ENCODE results near the gene CERS5. TPM values are rescaled to one million over a fixed set of nuclear protein-coding genes. Genes with fewer than 3 reads are reported as not detected.
"Not testable (repeated sequence)": the region's sequence is repeated elsewhere in the genome, so short reads cannot be mapped to it uniquely, and the experiment has no call there.

The CERS5 gene
- total RNA-seq, 2 experiments from 2014 or later: 38.7 to 40.6 TPM

DNA sequence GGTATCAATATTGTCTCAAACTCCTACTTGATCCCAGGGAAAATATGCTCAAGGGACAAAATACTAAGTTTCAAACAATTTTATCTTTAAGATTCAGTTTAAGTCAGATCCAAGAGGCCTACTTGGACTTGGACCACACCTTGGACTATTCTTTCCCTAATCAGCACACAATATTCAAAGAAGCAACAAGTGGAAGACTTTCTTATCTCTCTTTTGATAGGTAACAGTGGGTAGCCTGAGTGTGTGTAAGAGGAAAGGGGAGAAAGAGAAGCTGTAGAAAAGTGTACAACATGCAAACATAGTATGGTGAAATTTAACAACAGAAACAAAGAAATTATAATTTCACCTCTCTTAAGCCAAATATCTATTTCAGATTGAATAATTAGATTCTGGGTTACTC, 6.5 kb downstream of the CERS5 start:
- Mint-ChIP-seq H3K36me3 (ENCODE audit: low read depth) (peaks cover 23% of the 10 kb centered on the region), H3K9me3 (ENCODE audit: insufficient read depth) (no peaks in the 10 kb centered on the region), H3K4me3 (no peak overlapping the region), H3K27me3 (ENCODE audit: low read depth) (no peaks in the 10 kb centered on the region), H3K27ac (no peak overlapping the region), H3K4me1 (ENCODE audit: low read depth) (peaks cover 11% of the 10 kb centered on the region)
- ChIA-PET CTCF (interaction anchor here (1.0 to 1.8 kb wide), 4 partner anchors 15 to 90 kb away, joined by 3 to 7 read pairs (median 3); partner anchors contain the start of gene COX14), POLR2A (no interaction called here)
- DNase-seq (no peak), ATAC-seq (no peak)

DNA sequence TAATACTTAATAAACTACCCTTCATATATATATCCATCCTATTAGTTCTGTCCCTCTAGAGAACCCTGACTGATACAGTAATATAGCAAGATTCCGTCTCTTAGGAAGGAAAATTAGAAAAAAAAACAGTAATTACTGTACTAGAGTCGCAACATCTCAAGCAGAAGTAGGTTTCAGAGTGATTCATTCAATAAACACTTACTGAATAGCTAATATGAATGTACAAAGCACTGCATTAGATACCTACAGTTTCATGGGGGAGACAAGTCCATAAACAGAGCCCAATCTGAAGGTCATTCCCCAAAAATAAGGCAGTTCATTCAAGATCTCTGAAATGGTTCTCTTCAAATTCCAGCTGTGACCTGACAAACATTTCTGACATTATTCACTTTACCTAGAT, 9.9 kb downstream of the CERS5 start:
- Mint-ChIP-seq H3K4me3 (no peak overlapping the region), H3K4me1 (ENCODE audit: low read depth) (peaks cover 3% of the 10 kb centered on the region), H3K27me3 (ENCODE audit: low read depth) (no peaks in the 10 kb centered on the region), H3K27ac (no peak overlapping the region), H3K36me3 (ENCODE audit: low read depth) (peaks cover 19% of the 10 kb centered on the region), H3K9me3 (ENCODE audit: insufficient read depth) (no peaks in the 10 kb centered on the region)
- ChIA-PET POLR2A (interaction anchor here (2.2 kb wide), 1 partner anchor 9 kb away, joined by 10 read pairs; the partner anchor contains the start of gene CERS5), CTCF (interaction anchor here (1.4 to 1.6 kb wide), 3 partner anchors 9 to 46 kb away, joined by 3 to 7 read pairs (median 5); partner anchors contain the start of gene COX14)
- ATAC-seq: no peak
- DNase-seq: no peak

DNA sequence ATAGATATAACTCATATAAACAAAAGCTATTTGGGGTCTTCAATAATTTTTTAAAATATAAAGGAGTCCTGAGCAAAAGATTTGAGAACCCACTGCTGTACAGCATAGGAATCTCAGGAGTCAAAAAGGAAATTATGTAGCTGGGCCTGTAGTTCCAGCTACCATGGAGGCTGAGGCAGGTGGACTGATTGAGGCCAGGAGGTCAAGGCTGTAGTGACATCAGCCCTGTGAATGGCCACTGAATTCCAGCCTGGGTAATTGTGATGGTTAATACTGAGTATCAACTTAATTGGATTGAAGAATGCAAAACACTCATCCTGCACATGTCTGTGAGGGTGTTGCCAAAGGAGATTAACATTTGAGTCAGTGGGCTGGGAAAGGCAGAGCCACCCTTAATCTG, 10.5 kb downstream of the CERS5 start:
- peaks cover 3% of the 10 kb centered on the region for H3K4me1 Mint-ChIP-seq (ENCODE audit: low read depth)
- no peak for ATAC-seq
- H3K27me3 Mint-ChIP-seq (ENCODE audit: low read depth): no peaks in the 10 kb centered on the region
- H3K36me3 Mint-ChIP-seq (ENCODE audit: low read depth): peaks cover 19% of the 10 kb centered on the region
- no peak overlapping the region for H3K4me3 Mint-ChIP-seq
- DNase-seq: no peak
- ChIA-PET POLR2A (interaction anchor here (2.2 kb wide), 1 partner anchor 10 kb away, joined by 10 read pairs; the partner anchor contains the start of gene CERS5), CTCF (interaction anchor here (1.4 to 1.6 kb wide), 3 partner anchors 10 to 45 kb away, joined by 3 to 7 read pairs (median 5); partner anchors contain the start of gene COX14)
- no peaks in the 10 kb centered on the region for H3K9me3 Mint-ChIP-seq (ENCODE audit: insufficient read depth)
- H3K27ac Mint-ChIP-seq: no peak overlapping the region

DNA sequence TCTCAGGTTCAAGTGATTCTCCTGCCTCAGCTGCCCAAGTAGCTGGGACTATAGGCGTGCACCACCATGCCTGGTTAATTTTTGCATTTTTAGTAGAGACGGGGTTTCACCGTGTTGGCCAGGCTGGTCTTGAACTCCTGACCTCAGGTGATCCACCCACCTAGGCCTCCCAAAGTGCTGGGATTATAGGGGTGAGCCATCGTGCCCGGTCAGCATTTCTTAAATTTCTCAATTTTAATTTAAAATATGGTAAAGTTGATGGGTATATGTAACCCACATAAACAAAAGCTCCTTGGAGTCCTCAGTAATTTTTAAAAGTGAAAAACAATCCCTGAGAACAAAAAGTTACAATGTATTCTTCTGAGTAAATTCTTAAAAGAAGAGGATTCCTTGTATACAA, 12.2 kb downstream of the CERS5 start:
- CTCF ChIA-PET: interaction anchor here (0.9 to 1.7 kb wide), 4 partner anchors 13 to 84 kb away, joined by 3 to 7 read pairs (median 4); partner anchors contain the start of gene CERS5
- H3K27ac Mint-ChIP-seq; H3K4me3 Mint-ChIP-seq; H3K4me1 Mint-ChIP-seq (ENCODE audit: low read depth); ATAC-seq; DNase-seq; H3K9me3 Mint-ChIP-seq (ENCODE audit: insufficient read depth); H3K27me3 Mint-ChIP-seq (ENCODE audit: low read depth): not testable (repeated sequence)
- POLR2A ChIA-PET: interaction anchor here (0.5 to 1.8 kb wide), 2 partner anchors 43 to 475 kb away, joined by 3 to 4 read pairs; partner anchors contain the start of gene COX14
- H3K36me3 Mint-ChIP-seq (ENCODE audit: low read depth): peaks cover 15% of the 10 kb centered on the region

DNA sequence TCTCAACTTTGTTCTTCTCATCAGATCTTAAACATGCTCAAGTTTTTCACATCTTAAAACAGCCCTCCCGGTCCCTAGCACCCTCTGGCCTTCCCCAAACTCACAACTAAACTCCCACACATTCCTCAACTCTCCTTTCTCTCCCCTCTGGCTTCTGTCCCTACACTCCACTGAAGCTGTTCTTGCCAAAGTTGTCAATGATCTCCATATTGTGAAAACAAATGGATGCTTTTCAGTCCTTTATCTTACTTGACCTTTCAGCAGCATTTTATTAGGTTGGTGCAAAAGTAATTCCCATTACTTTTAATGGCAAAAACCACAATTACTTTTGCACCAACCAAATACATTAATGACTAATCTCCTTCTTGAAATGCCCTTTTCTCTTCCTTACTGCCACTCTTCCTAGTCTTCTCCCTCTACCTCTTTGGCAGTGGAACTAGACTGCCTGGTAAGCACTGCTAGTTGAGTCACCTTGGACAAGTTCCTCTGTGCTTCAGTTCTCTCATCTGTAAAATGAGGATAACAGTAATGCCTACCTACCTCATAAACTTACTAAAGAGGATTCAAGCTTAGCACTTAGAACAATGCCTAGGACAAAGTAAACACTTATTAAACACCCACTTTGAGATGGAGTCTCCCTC, 16.0 kb downstream of the CERS5 start:
- DNase-seq: no peak
- Mint-ChIP-seq H3K27ac (peak overlapping the region; percentile 47), H3K36me3 (ENCODE audit: low read depth) (peaks cover 2% of the 10 kb centered on the region), H3K9me3 (ENCODE audit: insufficient read depth) (no peaks in the 10 kb centered on the region), H3K4me1 (ENCODE audit: low read depth) (peaks cover 5% of the 10 kb centered on the region), H3K4me3 (no peak overlapping the region), H3K27me3 (ENCODE audit: low read depth) (no peaks in the 10 kb centered on the region)
- ChIA-PET POLR2A (no interaction called here), CTCF (no interaction called here)
- ATAC-seq: no peak

DNA sequence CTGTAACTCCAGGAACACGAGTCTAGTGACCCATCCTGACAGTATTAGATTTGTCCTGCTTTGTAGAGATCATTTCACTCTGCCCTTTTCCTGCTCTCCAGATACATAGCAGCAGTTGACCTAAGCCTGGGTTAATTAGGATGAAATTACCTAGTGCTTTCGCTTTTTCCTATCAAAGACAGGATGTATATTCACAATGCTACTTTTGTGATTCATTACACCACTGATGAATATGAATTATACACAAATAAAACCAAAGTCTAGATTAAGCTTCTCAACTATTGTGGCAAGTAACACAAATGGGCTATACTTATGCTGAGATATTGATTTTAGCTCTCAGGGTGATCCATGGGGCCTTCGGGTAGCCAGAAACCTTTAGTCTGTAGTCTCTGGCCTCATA, 17.9 kb downstream of the CERS5 start:
- Mint-ChIP-seq H3K27me3 (ENCODE audit: low read depth) (no peaks in the 10 kb centered on the region), H3K27ac (no peak overlapping the region), H3K4me1 (ENCODE audit: low read depth) (peaks cover 5% of the 10 kb centered on the region), H3K36me3 (ENCODE audit: low read depth) (peaks cover 2% of the 10 kb centered on the region), H3K9me3 (ENCODE audit: insufficient read depth) (no peaks in the 10 kb centered on the region), H3K4me3 (no peak overlapping the region)
- POLR2A ChIA-PET: interaction anchor here (1.0 kb wide), 1 partner anchor 18 kb away, joined by 3 read pairs; the partner anchor contains the start of gene CERS5
- DNase-seq (no peak), ATAC-seq (no peak)
- CTCF ChIA-PET: interaction anchor here (0.7 kb wide), 1 partner anchor 20 kb away, joined by 3 read pairs; no protein-coding TSS in a partner anchor

DNA sequence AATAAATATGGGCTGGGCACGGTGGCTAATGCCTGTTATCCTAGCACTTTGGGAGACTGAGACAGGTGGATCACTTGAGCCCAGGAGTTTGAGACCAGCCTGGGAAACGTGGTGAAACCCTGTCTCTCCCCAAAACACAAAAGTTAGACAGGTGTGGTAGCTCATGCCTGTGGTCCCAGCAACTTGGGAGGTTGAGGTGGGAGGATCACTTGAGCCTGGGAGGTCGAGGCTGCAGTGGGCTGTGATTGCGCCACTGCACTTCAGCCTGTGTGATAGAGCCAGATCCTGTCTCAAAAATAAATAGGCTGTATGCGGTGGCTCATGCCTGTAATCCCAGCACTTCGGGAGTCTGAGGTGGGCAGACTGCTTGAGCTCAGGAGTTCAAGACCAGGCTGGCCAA, 19.2 kb downstream of the CERS5 start:
- ATAC-seq; H3K27me3 Mint-ChIP-seq (ENCODE audit: low read depth): not testable (repeated sequence)
- POLR2A ChIA-PET: interaction anchor here (0.9 kb wide), 1 partner anchor 35 kb away, joined by 3 read pairs; no protein-coding TSS in a partner anchor

DNA sequence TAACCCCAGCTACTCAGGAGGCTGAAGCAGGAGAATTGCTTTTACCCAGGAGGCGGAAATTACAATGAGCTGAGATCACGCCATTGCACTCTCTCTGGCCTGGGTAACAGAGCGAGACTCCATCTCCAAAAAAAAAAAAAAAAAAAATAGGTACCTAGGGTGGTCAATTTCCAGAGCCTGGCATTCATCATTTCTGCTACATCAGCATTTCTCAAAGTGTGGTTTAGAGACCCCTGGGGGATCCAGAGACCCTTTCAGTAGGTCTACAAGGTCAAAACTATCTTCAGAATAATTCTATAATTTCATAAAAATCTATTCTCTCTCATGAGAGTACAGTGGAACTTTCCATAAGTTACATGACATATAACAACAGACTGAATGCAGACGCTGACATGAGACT, 19.9 kb downstream of the CERS5 start:
- ChIA-PET CTCF (interaction anchor here (1.1 kb wide), 1 partner anchor 29 kb away, joined by 3 read pairs; no protein-coding TSS in a partner anchor), POLR2A (interaction anchor here (0.9 kb wide), 1 partner anchor 34 kb away, joined by 3 read pairs; no protein-coding TSS in a partner anchor)
- Mint-ChIP-seq H3K36me3 (ENCODE audit: low read depth) (no peaks in the 10 kb centered on the region), H3K27me3 (ENCODE audit: low read depth) (no peaks in the 10 kb centered on the region), H3K9me3 (ENCODE audit: insufficient read depth) (no peaks in the 10 kb centered on the region), H3K4me3 (no peak overlapping the region), H3K27ac (no peak overlapping the region), H3K4me1 (ENCODE audit: low read depth) (peaks cover 5% of the 10 kb centered on the region)
- DNase-seq (no peak), ATAC-seq (no peak)

More for the DNA sequence above, 19.2 kb downstream of the CERS5 start:
- H3K4me3 Mint-ChIP-seq; H3K27ac Mint-ChIP-seq; DNase-seq; H3K36me3 Mint-ChIP-seq (ENCODE audit: low read depth); H3K9me3 Mint-ChIP-seq (ENCODE audit: insufficient read depth); H3K4me1 Mint-ChIP-seq (ENCODE audit: low read depth): not testable (repeated sequence)
- CTCF ChIA-PET: interaction anchor here (0.6 to 1.1 kb wide), 3 partner anchors 28 to 179 kb away, joined by 3 read pairs; no protein-coding TSS in a partner anchor

DNA sequence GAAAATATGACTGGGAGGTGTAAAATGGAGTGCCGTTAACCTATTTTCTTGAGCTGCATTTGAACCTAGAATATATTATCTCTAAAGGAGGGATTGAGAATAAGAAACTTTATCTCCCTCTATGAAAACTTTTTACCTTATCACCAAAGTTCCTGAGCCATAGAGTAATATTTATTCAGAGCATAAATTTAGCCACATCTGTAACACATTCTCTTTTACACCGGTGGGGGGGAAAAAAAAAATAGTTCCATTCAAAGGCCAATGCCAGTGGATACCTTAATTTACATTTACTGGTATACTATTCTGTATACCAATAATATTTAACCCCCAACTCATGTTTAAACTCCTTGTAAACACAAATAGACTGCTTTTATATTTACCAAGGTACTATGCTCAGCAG, 21.7 kb downstream of the CERS5 start:
- ATAC-seq (no peak), DNase-seq (no peak)
- no peaks in the 10 kb centered on the region for H3K9me3 Mint-ChIP-seq (ENCODE audit: insufficient read depth)
- H3K4me1 Mint-ChIP-seq (ENCODE audit: low read depth): peaks cover 3% of the 10 kb centered on the region
- no peaks in the 10 kb centered on the region for H3K27me3 Mint-ChIP-seq (ENCODE audit: low read depth)
- no peak overlapping the region for H3K4me3 Mint-ChIP-seq
- H3K27ac Mint-ChIP-seq: no peak overlapping the region
- POLR2A ChIA-PET: no interaction called here
- CTCF ChIA-PET: interaction anchor here (0.7 to 1.5 kb wide), 5 partner anchors 13 to 178 kb away, joined by 3 read pairs; partner anchors contain the start of gene COX14
- H3K36me3 Mint-ChIP-seq (ENCODE audit: low read depth): peaks cover 12% of the 10 kb centered on the region

DNA sequence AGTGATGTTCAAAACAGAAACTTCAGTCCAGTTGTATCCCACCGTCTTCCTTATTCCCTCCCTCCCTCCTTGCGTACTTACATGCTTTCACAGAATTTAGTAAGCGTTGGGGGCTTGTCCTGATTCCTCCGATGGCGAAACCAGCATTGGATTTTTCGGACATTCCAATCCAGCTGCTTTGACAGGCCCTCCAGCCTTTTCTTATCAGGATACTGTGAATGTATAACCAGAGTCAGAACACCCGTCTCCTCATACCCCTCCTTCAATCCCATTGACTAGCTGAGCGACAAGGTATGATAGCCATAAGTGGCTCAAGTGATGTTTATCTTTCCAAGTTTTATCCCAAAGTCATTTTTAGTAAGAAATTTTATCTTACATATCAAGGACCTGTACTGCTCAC, 24.2 kb downstream of the CERS5 start:
- no peaks in the 10 kb centered on the region for H3K27me3 Mint-ChIP-seq (ENCODE audit: low read depth)
- ChIA-PET POLR2A (interaction anchor here (1.1 kb wide), 1 partner anchor 30 kb away, joined by 4 read pairs; no protein-coding TSS in a partner anchor), CTCF (interaction anchor here (0.7 to 1.7 kb wide), 3 partner anchors 10 to 24 kb away, joined by 3 to 10 read pairs (median 3); partner anchors contain the start of gene CERS5)
- peaks cover 26% of the 10 kb centered on the region for H3K36me3 Mint-ChIP-seq (ENCODE audit: low read depth)
- no peak overlapping the region for H3K27ac Mint-ChIP-seq
- ATAC-seq (no peak), DNase-seq (no peak)
- H3K4me1 Mint-ChIP-seq (ENCODE audit: low read depth): no peaks in the 10 kb centered on the region
- no peaks in the 10 kb centered on the region for H3K9me3 Mint-ChIP-seq (ENCODE audit: insufficient read depth)
- H3K4me3 Mint-ChIP-seq: no peak overlapping the region

DNA sequence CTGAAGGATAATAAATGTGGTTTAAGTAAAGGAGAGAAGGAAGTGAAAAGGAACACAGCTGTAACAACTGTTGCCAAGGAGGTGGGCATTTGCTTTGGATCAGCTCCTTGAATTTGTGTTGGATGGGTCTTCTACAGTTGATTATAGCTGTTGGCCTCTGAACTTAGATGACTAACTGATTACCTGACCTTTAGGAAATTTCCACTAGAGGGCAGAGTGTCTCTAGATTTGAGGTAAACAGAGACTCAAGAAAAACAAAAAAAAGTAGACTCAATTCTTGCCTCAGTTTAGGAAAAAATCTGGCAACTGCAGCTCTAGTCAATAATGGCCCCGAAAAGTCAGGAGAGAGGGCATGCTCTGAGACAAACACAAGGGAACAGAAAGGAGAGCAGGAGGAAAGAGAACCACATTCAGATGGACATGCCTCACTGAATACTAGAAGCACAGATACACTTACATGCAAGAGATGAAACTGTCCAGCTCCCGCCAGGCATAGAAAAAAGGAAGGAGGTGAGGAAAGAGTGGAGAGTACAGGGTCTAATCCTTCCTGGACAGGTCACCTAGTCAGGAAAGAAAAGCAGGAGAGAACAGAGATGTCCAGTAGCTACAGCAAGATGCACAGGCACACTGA, 34.5 kb downstream of the CERS5 start:
- peaks cover 59% of the 10 kb centered on the region for H3K36me3 Mint-ChIP-seq (ENCODE audit: low read depth)
- CTCF ChIA-PET: interaction anchor here (0.7 to 4.3 kb wide), 16 partner anchors 10 to 182 kb away, joined by 3 to 33 read pairs (median 4); partner anchors contain the start of genes CERS5 and COX14
- H3K27ac Mint-ChIP-seq: no peak overlapping the region

More for the DNA sequence above, 34.5 kb downstream of the CERS5 start:
- DNase-seq (no peak), ATAC-seq (no peak)
- Mint-ChIP-seq H3K9me3 (ENCODE audit: insufficient read depth) (no peaks in the 10 kb centered on the region), H3K4me1 (ENCODE audit: low read depth) (peaks cover 5% of the 10 kb centered on the region), H3K27me3 (ENCODE audit: low read depth) (no peaks in the 10 kb centered on the region), H3K4me3 (no peak overlapping the region)
- POLR2A ChIA-PET: interaction anchor here (1.5 kb wide), 1 partner anchor 16 kb away, joined by 4 read pairs; no protein-coding TSS in a partner anchor
